Activated T-cell treated with anti-CD3 and anti-CD28 coated beads, Interleukin-2, amount 50 U/mL, for 72 hours (primary cell): Measurements from ENCODE around the gene AGBL1. TPM values are rescaled to one million over a fixed set of nuclear protein-coding genes. Genes with fewer than 3 reads are reported as not detected.

Experiments used
- ATAC-seq, 2 donors: fragments of 150-1000 bp; cut with Tn5 transposase; replicated peaks in 1 of 2; 2 replicates each; pipeline ENCODE4 v1.10.0; 2021; ENCODE audit warnings: moderate library complexity in 2 of 2, mild to moderate bottlenecking in 1 of 2
- DNase-seq, 2 donors: peaks; one replicate each; pipeline ENCODE4 v3.0.0; 2021 to 2022; ENCODE audit warnings: mixed read lengths in 1 of 2
- H3K27ac Mint-ChIP-seq: one replicate; pipeline ENCODE4 v1.8.0; 2022; ENCODE audit warnings: mild to moderate bottlenecking, moderate library complexity, mixed read lengths
- H3K27me3 Mint-ChIP-seq: one replicate; pipeline ENCODE4 v1.8.0; 2022; ENCODE audit warnings: low read depth, mixed read lengths
- H3K36me3 Mint-ChIP-seq, 2 donors: one replicate each; pipeline ENCODE4 v1.8.0; 2022; ENCODE audit warnings: mixed read lengths in 2 of 2, mild to moderate bottlenecking in 1 of 2; ENCODE audit not compliant: insufficient read depth in 2 of 2
- H3K4me1 Mint-ChIP-seq: one replicate; pipeline ENCODE4 v1.8.0; 2022; ENCODE audit warnings: low read depth, mixed read lengths
- H3K4me3 Mint-ChIP-seq, 2 donors: one replicate each; pipeline ENCODE4 v1.8.0; 2022; ENCODE audit warnings: mild to moderate bottlenecking in 2 of 2, mixed read lengths in 2 of 2, moderate library complexity in 2 of 2
- H3K9me3 Mint-ChIP-seq, 2 donors: one replicate each; pipeline ENCODE4 v1.8.0; 2022; ENCODE audit warnings: mixed read lengths in 2 of 2
- total RNA-seq, 2 donors: library from RNA; stranded (reverse); gene quantifications; one replicate each; pipeline ENCODE4 v1.2.3, GENCODE V29; 2022

Gene AGBL1
- total RNA-seq, 2 donors from 2014 or later: 0.14 TPM; not detected in 1

GRCh38 chr15:86237111-86237500 is 157.4 kb downstream of the AGBL1 start:
- Mint-ChIP-seq H3K4me1 (peaks cover 4% of the 10 kb centered on the region), H3K9me3 (peaks cover 0 to 2% of the 10 kb centered on the region in 2 donors), H3K27me3 (peaks cover 45% of the 10 kb centered on the region), H3K4me3 (no peak overlapping the region), H3K36me3 (no peaks in the 10 kb centered on the region), H3K27ac (no peak overlapping the region)
- ATAC-seq: no peak
- DNase-seq: no peak

- H3K36me3 Mint-ChIP-seq: no peaks in the 10 kb centered on the region
- H3K9me3 Mint-ChIP-seq: no peaks in the 10 kb centered on the region
- H3K27ac Mint-ChIP-seq: no peak overlapping the region
- no peak for DNase-seq
- H3K27me3 Mint-ChIP-seq: peaks cover 2% of the 10 kb centered on the region
- no peak for ATAC-seq
- no peak overlapping the region for H3K4me3 Mint-ChIP-seq
- no peaks in the 10 kb centered on the region for H3K4me1 Mint-ChIP-seq
These were observed 167.7 kb downstream of the AGBL1 start for GRCh38 chr15:86247249-86247955.

- ATAC-seq (no peak), DNase-seq (no peak)
- H3K27ac Mint-ChIP-seq: no peak overlapping the region
- no peak overlapping the region for H3K4me3 Mint-ChIP-seq
- H3K4me1 Mint-ChIP-seq: no peaks in the 10 kb centered on the region
- H3K36me3 Mint-ChIP-seq: no peaks in the 10 kb centered on the region
- peaks cover 14% of the 10 kb centered on the region for H3K27me3 Mint-ChIP-seq
- H3K9me3 Mint-ChIP-seq: no peaks in the 10 kb centered on the region
These were observed 175.6 kb downstream of the AGBL1 start for GRCh38 chr15:86255247-86255646.

- ATAC-seq (no peak), DNase-seq (no peak)
- Mint-ChIP-seq H3K27ac (no peak overlapping the region), H3K36me3 (no peaks in the 10 kb centered on the region), H3K27me3 (peaks cover 14% of the 10 kb centered on the region), H3K4me1 (no peaks in the 10 kb centered on the region), H3K4me3 (no peak overlapping the region), H3K9me3 (no peaks in the 10 kb centered on the region)
These were observed 177.0 kb downstream of the AGBL1 start for GRCh38 chr15:86256628-86257027.

- ATAC-seq (no peak), DNase-seq (no peak)
- Mint-ChIP-seq H3K27me3 (peaks cover 8% of the 10 kb centered on the region), H3K36me3 (no peaks in the 10 kb centered on the region), H3K4me1 (no peaks in the 10 kb centered on the region), H3K27ac (no peak overlapping the region), H3K9me3 (no peaks in the 10 kb centered on the region), H3K4me3 (no peak overlapping the region)
These were observed 179.9 kb downstream of the AGBL1 start for GRCh38 chr15:86259589-86259988.

GRCh38 chr15:86263230-86263629 is 183.6 kb downstream of the AGBL1 start:
- H3K36me3 Mint-ChIP-seq: no peaks in the 10 kb centered on the region
- no peak for DNase-seq
- no peaks in the 10 kb centered on the region for H3K4me1 Mint-ChIP-seq
- no peak overlapping the region for H3K27ac Mint-ChIP-seq
- H3K9me3 Mint-ChIP-seq: no peaks in the 10 kb centered on the region
- H3K4me3 Mint-ChIP-seq: no peak overlapping the region
- ATAC-seq: no peak
- H3K27me3 Mint-ChIP-seq: peaks cover 24% of the 10 kb centered on the region

- Mint-ChIP-seq H3K9me3 (no peaks in the 10 kb centered on the region), H3K27me3 (peaks cover 22% of the 10 kb centered on the region), H3K4me1 (no peaks in the 10 kb centered on the region), H3K36me3 (no peaks in the 10 kb centered on the region), H3K27ac (no peak overlapping the region), H3K4me3 (no peak overlapping the region)
- DNase-seq (no peak), ATAC-seq (no peak)
These were observed 187.3 kb downstream of the AGBL1 start for GRCh38 chr15:86266896-86267484.

GRCh38 chr15:86267892-86268291 is 188.2 kb downstream of the AGBL1 start:
- ATAC-seq (no peak), DNase-seq (no peak)
- no peak overlapping the region for H3K27ac Mint-ChIP-seq
- H3K27me3 Mint-ChIP-seq: peaks cover 22% of the 10 kb centered on the region
- no peaks in the 10 kb centered on the region for H3K9me3 Mint-ChIP-seq
- H3K4me1 Mint-ChIP-seq: no peaks in the 10 kb centered on the region
- no peaks in the 10 kb centered on the region for H3K36me3 Mint-ChIP-seq
- no peak overlapping the region for H3K4me3 Mint-ChIP-seq

GRCh38 chr15:86268558-86268957 is 188.9 kb downstream of the AGBL1 start:
- peaks cover 22% of the 10 kb centered on the region for H3K27me3 Mint-ChIP-seq
- H3K27ac Mint-ChIP-seq: no peak overlapping the region
- no peaks in the 10 kb centered on the region for H3K36me3 Mint-ChIP-seq
- ATAC-seq (no peak), DNase-seq (no peak)
- no peak overlapping the region for H3K4me3 Mint-ChIP-seq
- no peaks in the 10 kb centered on the region for H3K4me1 Mint-ChIP-seq
- H3K9me3 Mint-ChIP-seq: no peaks in the 10 kb centered on the region

- Mint-ChIP-seq H3K4me1 (no peaks in the 10 kb centered on the region), H3K36me3 (no peaks in the 10 kb centered on the region), H3K4me3 (no peak overlapping the region), H3K9me3 (no peaks in the 10 kb centered on the region), H3K27ac (no peak overlapping the region), H3K27me3 (peaks cover 6% of the 10 kb centered on the region)
- DNase-seq (no peak), ATAC-seq (no peak)
These were observed 193.6 kb downstream of the AGBL1 start for GRCh38 chr15:86273309-86273708.

- H3K27ac Mint-ChIP-seq: no peak overlapping the region
- ATAC-seq (no peak), DNase-seq (no peak)
These were observed 195.7 kb downstream of the AGBL1 start for GRCh38 chr15:86275361-86275760.

GRCh38 chr15:86278586-86278985 is 198.9 kb downstream of the AGBL1 start:
- H3K27me3 Mint-ChIP-seq: no peaks in the 10 kb centered on the region
- no peak overlapping the region for H3K4me3 Mint-ChIP-seq
- H3K27ac Mint-ChIP-seq: no peak overlapping the region
- ATAC-seq: no peak
- DNase-seq: no peak
- H3K9me3 Mint-ChIP-seq: no peaks in the 10 kb centered on the region
- H3K36me3 Mint-ChIP-seq: no peaks in the 10 kb centered on the region
- no peaks in the 10 kb centered on the region for H3K4me1 Mint-ChIP-seq

More at GRCh38 chr15:86275361-86275760, 195.7 kb downstream of the AGBL1 start:
- Mint-ChIP-seq H3K4me1 (no peaks in the 10 kb centered on the region), H3K36me3 (no peaks in the 10 kb centered on the region), H3K9me3 (no peaks in the 10 kb centered on the region), H3K4me3 (no peak overlapping the region), H3K27me3 (no peaks in the 10 kb centered on the region)

- Mint-ChIP-seq H3K4me3 (no peak overlapping the region), H3K27me3 (no peaks in the 10 kb centered on the region), H3K27ac (no peak overlapping the region), H3K4me1 (no peaks in the 10 kb centered on the region), H3K9me3 (peaks cover 0 to 3% of the 10 kb centered on the region in 2 donors), H3K36me3 (no peaks in the 10 kb centered on the region)
- ATAC-seq (no peak), DNase-seq (no peak)
These were observed 205.0 kb downstream of the AGBL1 start for GRCh38 chr15:86284635-86285034.

- no peaks in the 10 kb centered on the region for H3K4me1 Mint-ChIP-seq
- H3K36me3 Mint-ChIP-seq: no peaks in the 10 kb centered on the region
- H3K4me3 Mint-ChIP-seq: no peak overlapping the region
- ATAC-seq: no peak
- DNase-seq: no peak
- no peak overlapping the region for H3K27ac Mint-ChIP-seq
- H3K9me3 Mint-ChIP-seq: no peaks in the 10 kb centered on the region
- H3K27me3 Mint-ChIP-seq: no peaks in the 10 kb centered on the region
These were observed 215.8 kb downstream of the AGBL1 start for GRCh38 chr15:86295511-86295910.
